ENCODE data around the gene BEAN1.

The BEAN1 gene

GRCh38 chr16:66503030-66503429 is 75.9 kb downstream of the BEAN1 start (continued):
- TF ChIP-seq ZNF280C (tag by site-specific recombination; IDR thresholded peaks at IDR 0.05), result no peak
- TF ChIP-seq ZNF830 (tag by site-specific recombination; IDR thresholded peaks at IDR 0.05; ENCODE audit: low read depth), result no peak
- TF ChIP-seq ZIC2 (tag by site-specific recombination; IDR thresholded peaks at IDR 0.05), result no peak
- TF ChIP-seq ZNF114 (tag by site-specific recombination; IDR thresholded peaks at IDR 0.05), result no peak

- no peak for TF ChIP-seq ZNF112 (tag by site-specific recombination; IDR thresholded peaks at IDR 0.05)
- TF ChIP-seq ZNF214 (tag by site-specific recombination; IDR thresholded peaks at IDR 0.05; ENCODE audit: borderline replicate concordance), result no peak
- TF ChIP-seq SCRT2 (tag by site-specific recombination; IDR thresholded peaks at IDR 0.05), result no peak
- TF ChIP-seq PATZ1 (tag by site-specific recombination; IDR thresholded peaks at IDR 0.05), result no peak
- TF ChIP-seq ZNF473 (tag by site-specific recombination; IDR thresholded peaks at IDR 0.05), result no peak
- TF ChIP-seq ZNF155 (tag by site-specific recombination; IDR thresholded peaks at IDR 0.05), result no peak
- TF ChIP-seq OVOL3 (tag by site-specific recombination; IDR thresholded peaks at IDR 0.05), result no peak
- no peak for TF ChIP-seq ZNF148 (tag by site-specific recombination; IDR thresholded peaks at IDR 0.05; ENCODE audit: borderline replicate concordance)
- no peak for TF ChIP-seq ZNF18 (tag by site-specific recombination; IDR thresholded peaks at IDR 0.05)
- no peak for TF ChIP-seq ZNF23 (tag by site-specific recombination; IDR thresholded peaks at IDR 0.05; ENCODE audit: borderline replicate concordance)
- no peak for TF ChIP-seq SP7 (tag by site-specific recombination; IDR thresholded peaks at IDR 0.05)
- TF ChIP-seq ZEB2 (tag by site-specific recombination; IDR thresholded peaks at IDR 0.05), result no peak
- TF ChIP-seq WT1 (tag by site-specific recombination; IDR thresholded peaks at IDR 0.05), result no peak
- TF ChIP-seq ZNF768 (tag by site-specific recombination; IDR thresholded peaks at IDR 0.05), result no peak
- TF ChIP-seq ZNF785 (tag by site-specific recombination; IDR thresholded peaks at IDR 0.05), result no peak
- TF ChIP-seq PRDM10 (tag by site-specific recombination; IDR thresholded peaks at IDR 0.05), result no peak
- no peak for TF ChIP-seq KLF8 (tag by site-specific recombination; IDR thresholded peaks at IDR 0.05)
- no peak for TF ChIP-seq ZFP41 (tag by site-specific recombination; IDR thresholded peaks at IDR 0.05; ENCODE audit: borderline replicate concordance)
- no peak for TF ChIP-seq ZNF433 (tag by site-specific recombination; IDR thresholded peaks at IDR 0.05; ENCODE audit: low read depth)
- TF ChIP-seq CTCF (tag by site-specific recombination; IDR thresholded peaks at IDR 0.05), result no peak
- Histone ChIP-seq H3K27ac (ENCODE audit: extremely low read depth, low read depth, low read length) (no peak overlapping the region), H3K9me3 (ENCODE audit: control insufficient read depth, insufficient read depth, low read depth, low read length) (no peaks in the 10 kb centered on the region), H3K36me3 (ENCODE audit: control insufficient read depth in 2 of 2, insufficient read depth in 1 of 2, low read length in 2 of 2) (no peaks in the 10 kb centered on the region), H3K4me1 (ENCODE audit: control insufficient read depth, insufficient read depth, low read length) (no peaks in the 10 kb centered on the region), H3K4me3 (ENCODE audit: low read depth, low read length) (no peak overlapping the region)
- POLR2A ChIA-PET, result no interaction called here
- CTCF ChIA-PET, result no interaction called here
Observed at GRCh38 chr16:66503612-66504011, 76.5 kb downstream of the BEAN1 start.

Data from HEK293 (cell line).